ENCODE data around the gene OGDH.
A peak's percentile ranks its signal among the peaks of the same experiment; 100 is the strongest.
"Not testable (repeated sequence)": the region's sequence is repeated elsewhere in the genome, so short reads cannot be mapped to it uniquely, and the experiment has no call there.

OGDH gene

DNA sequence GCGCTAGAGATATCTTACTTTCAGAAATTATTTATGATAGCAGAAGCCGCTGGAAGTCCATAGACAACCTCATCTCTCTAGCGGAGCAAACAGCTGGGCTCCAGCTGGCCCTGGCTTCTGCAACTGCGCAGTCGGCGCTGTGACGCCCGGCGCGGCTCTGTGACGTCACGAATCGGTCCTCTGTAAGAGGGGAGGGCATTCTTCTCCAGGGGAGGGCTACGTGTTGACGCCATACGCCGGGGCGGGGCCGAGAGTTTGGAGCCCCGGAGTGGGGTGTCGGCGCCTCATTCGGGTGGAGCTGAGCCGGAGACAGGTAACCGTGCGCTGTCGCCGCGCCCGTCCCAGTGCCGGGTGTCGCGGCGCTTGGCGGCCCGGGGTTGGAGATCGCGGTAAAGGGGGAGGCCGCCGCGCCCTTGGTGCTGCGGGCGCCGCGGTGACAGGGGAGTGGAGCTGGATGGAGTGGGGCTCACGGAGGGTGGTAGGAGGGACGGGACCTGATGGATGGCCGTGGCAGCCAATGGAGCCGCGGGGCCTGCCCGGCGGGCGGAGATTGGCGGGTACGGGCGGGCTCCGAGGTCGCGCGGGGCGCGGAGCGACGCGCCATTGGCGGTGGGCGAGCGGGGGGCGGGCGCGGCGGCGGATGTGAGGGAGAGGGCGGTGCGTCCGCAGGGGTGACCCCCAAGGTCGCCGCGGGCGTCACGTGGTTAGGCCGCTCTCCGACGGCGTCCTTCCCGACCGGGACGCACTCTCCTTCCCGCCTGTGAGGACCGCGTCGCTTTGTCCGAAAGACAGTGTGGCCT lies at the start of gene OGDH:
Gene OGDH, plus strand, starts transcription at position 287 of the 800 bp plus-strand sequence. CDS start 17,717 bp downstream, outside the sequence.
- Histone ChIP-seq H3K4me3 (ENCODE audit: low read length) (peak within 1 kb of the TSS; percentile 87), H3K27ac (ENCODE audit: low read length) (peak within 1 kb of the TSS; percentile 94), H3K9ac (ENCODE audit: low read depth, low read length) (peak within 1 kb of the TSS; percentile 99), H3K9me3 (ENCODE audit: insufficient read depth, low read depth, low read length) (no peaks in the 10 kb centered on the region), H3K36me3 (ENCODE audit: insufficient read depth, low read depth, low read length) (no peaks in the 10 kb centered on the region), H3K4me1 (ENCODE audit: insufficient read depth, low read length) (no peaks in the 10 kb centered on the region; the same call in 1 of the 2 replicates), H3K27me3 (ENCODE audit: insufficient read depth, low read length) (no peaks in the 10 kb centered on the region)

DNA sequence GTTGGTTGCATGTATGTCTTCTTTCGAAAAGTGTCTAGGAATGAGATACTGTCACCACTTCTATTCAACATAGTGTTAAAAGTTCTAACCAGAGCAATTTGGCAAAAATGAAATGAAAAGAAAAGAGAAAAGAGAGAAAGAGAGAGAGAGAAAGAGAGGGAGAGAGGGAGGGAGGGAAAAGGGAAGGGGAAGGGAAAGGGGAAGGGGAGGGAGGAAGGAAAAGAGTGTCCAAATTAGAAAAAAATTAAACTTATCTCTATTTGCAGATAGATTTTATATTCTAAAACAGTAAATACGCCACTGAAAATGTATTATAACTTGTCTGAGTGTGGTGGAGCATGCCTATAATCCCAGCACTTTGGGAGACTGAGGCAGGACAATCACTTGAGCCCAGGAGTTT lies 48.9 kb upstream of the OGDH start:
- no peaks in the 10 kb centered on the region for H3K36me3 ChIP-seq (ENCODE audit: insufficient read depth, low read depth, low read length)
- H3K27ac ChIP-seq (ENCODE audit: low read length) = no peak overlapping the region
- H3K4me1 ChIP-seq (ENCODE audit: insufficient read depth, low read length) = no peaks in the 10 kb centered on the region
- no peaks in the 10 kb centered on the region for H3K27me3 ChIP-seq (ENCODE audit: insufficient read depth, low read length)
- no peaks in the 10 kb centered on the region for H3K9me3 ChIP-seq (ENCODE audit: insufficient read depth, low read depth, low read length)
- H3K9ac ChIP-seq (ENCODE audit: low read depth, low read length) = no peak overlapping the region
- H3K4me3 ChIP-seq (ENCODE audit: low read length) = no peak overlapping the region

DNA sequence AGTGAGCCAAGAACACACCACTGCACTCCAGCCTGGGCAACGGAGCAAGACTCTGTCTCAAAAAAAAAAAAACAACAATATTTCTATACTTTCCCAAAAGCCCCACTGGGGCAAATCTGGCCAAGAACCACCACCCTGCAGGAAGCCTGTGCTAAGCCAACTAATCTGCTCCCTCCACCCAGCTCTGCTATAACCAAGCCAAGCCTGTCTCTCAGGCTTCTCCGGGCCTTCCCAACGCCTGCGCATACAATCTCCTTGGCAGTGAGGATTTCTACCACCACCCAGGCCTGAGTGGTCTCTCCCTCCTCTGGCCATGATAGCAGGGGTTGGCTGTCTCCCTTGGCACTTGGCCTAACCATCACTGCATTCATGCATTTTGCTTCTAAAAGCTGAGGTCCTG lies 46.9 kb upstream of the OGDH start:
- Histone ChIP-seq H3K36me3 (ENCODE audit: insufficient read depth, low read depth, low read length) (peaks cover 7% of the 10 kb centered on the region), H3K9me3 (ENCODE audit: insufficient read depth, low read depth, low read length) (no peaks in the 10 kb centered on the region), H3K27ac (ENCODE audit: low read length) (no peak overlapping the region), H3K27me3 (ENCODE audit: insufficient read depth, low read length) (no peaks in the 10 kb centered on the region), H3K9ac (ENCODE audit: low read depth, low read length) (no peak overlapping the region), H3K4me3 (ENCODE audit: low read length) (no peak overlapping the region), H3K4me1 (ENCODE audit: insufficient read depth, low read length) (no peaks in the 10 kb centered on the region)

- Histone ChIP-seq H3K27ac (ENCODE audit: low read length) (no peak overlapping the region), H3K27me3 (ENCODE audit: insufficient read depth, low read length) (no peaks in the 10 kb centered on the region), H3K4me1 (ENCODE audit: insufficient read depth, low read length) (no peaks in the 10 kb centered on the region), H3K4me3 (ENCODE audit: low read length) (no peak overlapping the region), H3K36me3 (ENCODE audit: insufficient read depth, low read depth, low read length) (peaks cover 23% of the 10 kb centered on the region), H3K9ac (ENCODE audit: low read depth, low read length) (no peak overlapping the region), H3K9me3 (ENCODE audit: insufficient read depth, low read depth, low read length) (no peaks in the 10 kb centered on the region)
Observed at GRCh38 chr7:44561481-44561880, 44.9 kb upstream of the OGDH start.

DNA sequence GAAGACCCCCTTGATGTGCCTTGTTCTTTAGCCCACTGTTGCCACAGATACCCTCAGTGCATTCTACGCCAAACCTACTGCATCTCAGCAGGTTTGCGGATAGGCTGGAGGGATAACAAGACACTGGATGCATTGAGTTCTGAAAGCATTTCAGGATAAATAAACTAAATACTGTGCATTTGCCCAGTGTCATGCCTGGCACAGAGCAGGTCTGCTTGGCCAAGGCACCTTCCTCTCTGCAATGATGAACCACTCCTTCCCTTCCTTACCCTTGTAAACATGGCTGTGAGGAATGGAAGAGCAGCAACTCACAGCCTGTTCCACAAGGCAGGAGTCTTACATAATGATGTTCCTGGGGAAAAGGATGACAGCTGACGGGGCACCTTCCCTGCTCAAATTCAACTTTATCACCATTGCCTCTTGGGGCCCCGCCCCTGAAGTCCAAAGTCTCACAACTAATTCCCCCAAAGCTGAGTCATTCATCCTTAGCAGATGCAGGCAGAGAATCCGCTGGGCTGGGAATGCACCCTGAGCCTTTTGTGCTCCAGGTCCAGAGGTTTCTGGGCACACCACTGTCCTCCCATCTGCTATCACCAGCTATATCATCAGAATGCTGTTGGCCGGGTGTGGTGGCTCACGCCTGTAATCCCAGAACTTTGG lies 44.3 kb upstream of the OGDH start:
- Histone ChIP-seq H3K27ac (ENCODE audit: low read length) (no peak overlapping the region), H3K36me3 (ENCODE audit: insufficient read depth, low read depth, low read length) (peaks cover 29% of the 10 kb centered on the region), H3K9ac (ENCODE audit: low read depth, low read length) (no peak overlapping the region), H3K4me3 (ENCODE audit: low read length) (no peak overlapping the region), H3K27me3 (ENCODE audit: insufficient read depth, low read length) (no peaks in the 10 kb centered on the region), H3K4me1 (ENCODE audit: insufficient read depth, low read length) (no peaks in the 10 kb centered on the region), H3K9me3 (ENCODE audit: insufficient read depth, low read depth, low read length) (no peaks in the 10 kb centered on the region)

- not testable (repeated sequence) for H3K27ac ChIP-seq (ENCODE audit: low read length); H3K4me3 ChIP-seq (ENCODE audit: low read length)
Observed at GRCh38 chr7:44562622-44562962, 43.8 kb upstream of the OGDH start.

DNA sequence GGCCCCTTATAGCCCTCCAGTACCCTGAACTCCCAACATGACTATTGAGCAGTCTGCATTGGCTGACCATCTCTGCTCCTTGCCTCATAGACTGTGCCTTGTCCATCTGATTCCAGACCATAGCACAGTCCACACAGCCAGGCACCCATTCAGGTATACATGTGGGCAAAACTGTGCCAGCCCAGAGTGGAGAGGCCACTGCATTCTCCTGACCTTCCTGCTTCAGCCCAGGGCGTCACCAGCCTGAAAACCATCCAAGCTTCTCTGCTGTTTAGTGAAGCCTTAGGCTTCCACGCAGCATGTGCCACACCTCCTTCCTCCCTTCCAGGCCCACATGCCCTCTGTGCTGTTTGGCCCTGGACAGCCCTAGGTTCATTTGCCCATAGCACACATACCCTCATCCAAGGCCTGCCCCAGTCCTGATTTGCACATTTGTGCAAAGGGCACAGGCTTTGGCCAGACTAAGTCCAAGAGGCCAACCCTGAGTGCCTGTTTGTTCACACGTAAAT lies 43.2 kb upstream of the OGDH start:
- no peak overlapping the region for H3K27ac ChIP-seq (ENCODE audit: low read length)
- H3K27me3 ChIP-seq (ENCODE audit: insufficient read depth, low read length) = no peaks in the 10 kb centered on the region
- peaks cover 40% of the 10 kb centered on the region for H3K36me3 ChIP-seq (ENCODE audit: insufficient read depth, low read depth, low read length)
- no peak overlapping the region for H3K9ac ChIP-seq (ENCODE audit: low read depth, low read length)
- H3K9me3 ChIP-seq (ENCODE audit: insufficient read depth, low read depth, low read length) = no peaks in the 10 kb centered on the region
- H3K4me1 ChIP-seq (ENCODE audit: insufficient read depth, low read length) = no peaks in the 10 kb centered on the region
- no peak overlapping the region for H3K4me3 ChIP-seq (ENCODE audit: low read length)

More at GRCh38 chr7:44562622-44562962, 43.8 kb upstream of the OGDH start:
- peaks cover 34% of the 10 kb centered on the region for H3K36me3 ChIP-seq (ENCODE audit: insufficient read depth, low read depth, low read length)
- not testable (repeated sequence) for H3K4me1 ChIP-seq (ENCODE audit: insufficient read depth, low read length); H3K9me3 ChIP-seq (ENCODE audit: insufficient read depth, low read depth, low read length); H3K27me3 ChIP-seq (ENCODE audit: insufficient read depth, low read length); H3K9ac ChIP-seq (ENCODE audit: low read depth, low read length)

DNA sequence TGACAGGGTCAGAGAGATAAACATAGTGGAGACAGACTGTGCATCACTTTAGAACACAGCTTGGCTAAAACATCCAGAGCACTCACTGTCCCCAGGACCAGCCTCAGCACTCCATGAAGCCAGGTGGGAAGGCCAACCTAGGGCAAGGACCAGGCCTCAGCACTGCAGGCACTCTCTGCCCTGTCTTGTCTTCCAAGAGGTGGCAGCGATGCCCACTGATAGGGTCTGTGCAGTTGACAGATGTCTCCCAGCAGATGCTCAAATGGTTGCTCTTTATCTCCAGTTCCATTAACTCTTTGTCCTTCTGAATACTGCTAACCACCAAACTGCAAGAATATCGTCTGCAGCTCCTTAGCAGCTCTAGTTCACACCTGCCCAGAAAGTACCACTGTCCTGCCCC lies 41.8 kb upstream of the OGDH start:
- H3K4me1 ChIP-seq (ENCODE audit: insufficient read depth, low read length) = no peaks in the 10 kb centered on the region
- no peak overlapping the region for H3K27ac ChIP-seq (ENCODE audit: low read length)
- H3K4me3 ChIP-seq (ENCODE audit: low read length) = no peak overlapping the region
- H3K27me3 ChIP-seq (ENCODE audit: insufficient read depth, low read length) = no peaks in the 10 kb centered on the region
- H3K36me3 ChIP-seq (ENCODE audit: insufficient read depth, low read depth, low read length) = peaks cover 54% of the 10 kb centered on the region
- H3K9ac ChIP-seq (ENCODE audit: low read depth, low read length) = no peak overlapping the region
- H3K9me3 ChIP-seq (ENCODE audit: insufficient read depth, low read depth, low read length) = no peaks in the 10 kb centered on the region

- H3K9ac ChIP-seq (ENCODE audit: low read depth, low read length) = no peak overlapping the region
- H3K4me1 ChIP-seq (ENCODE audit: insufficient read depth, low read length) = no peaks in the 10 kb centered on the region
- H3K4me3 ChIP-seq (ENCODE audit: low read length) = no peak overlapping the region
Observed at GRCh38 chr7:44565097-44565794, 41.2 kb upstream of the OGDH start.

DNA sequence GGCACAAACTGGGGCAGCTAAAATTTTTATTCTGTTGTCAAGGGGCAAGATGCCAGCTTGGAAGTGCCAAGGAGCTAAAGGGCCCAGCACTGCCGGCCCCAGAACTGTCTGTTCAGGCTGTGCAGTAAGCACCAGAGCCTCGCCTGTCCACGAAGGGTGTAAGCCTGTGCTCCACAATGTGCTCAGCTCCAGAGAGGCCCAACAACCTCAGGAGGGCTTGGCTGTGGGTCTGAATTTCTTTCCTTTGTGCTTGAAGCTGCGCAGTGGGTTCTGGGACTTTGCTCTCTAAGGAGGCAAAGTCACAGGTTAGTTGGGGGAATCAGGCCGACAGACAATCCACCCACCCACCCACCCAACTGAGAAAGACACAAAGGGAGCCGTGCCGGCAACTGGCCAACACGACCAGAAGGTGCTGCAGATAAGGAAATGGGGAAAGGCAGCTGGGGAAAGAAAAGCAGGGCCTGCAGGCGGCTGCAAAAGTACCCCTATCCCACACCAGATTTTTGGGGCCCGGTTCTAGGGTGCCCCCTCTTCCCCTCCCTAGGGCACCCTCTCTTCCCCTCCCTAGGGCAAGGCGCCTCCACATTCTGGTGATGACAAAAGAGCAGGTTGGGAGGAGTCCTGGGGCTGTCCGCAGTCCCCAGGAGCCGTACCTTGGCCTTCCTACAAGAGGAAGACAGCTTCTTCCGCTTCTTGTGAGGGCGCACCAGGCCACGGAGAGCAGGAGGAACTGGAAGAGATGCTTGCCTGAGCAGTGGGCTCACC lies 40.5 kb upstream of the OGDH start:
- Histone ChIP-seq H3K9me3 (ENCODE audit: insufficient read depth, low read depth, low read length) (no peaks in the 10 kb centered on the region), H3K27ac (ENCODE audit: low read length) (no peak overlapping the region), H3K4me3 (ENCODE audit: low read length) (no peak overlapping the region), H3K4me1 (ENCODE audit: insufficient read depth, low read length) (no peaks in the 10 kb centered on the region), H3K27me3 (ENCODE audit: insufficient read depth, low read length) (no peaks in the 10 kb centered on the region), H3K9ac (ENCODE audit: low read depth, low read length) (no peak overlapping the region), H3K36me3 (ENCODE audit: insufficient read depth, low read depth, low read length) (peaks cover 68% of the 10 kb centered on the region)

More at GRCh38 chr7:44565097-44565794, 41.2 kb upstream of the OGDH start:
- Histone ChIP-seq H3K9me3 (ENCODE audit: insufficient read depth, low read depth, low read length) (no peaks in the 10 kb centered on the region), H3K27me3 (ENCODE audit: insufficient read depth, low read length) (no peaks in the 10 kb centered on the region), H3K27ac (ENCODE audit: low read length) (no peak overlapping the region), H3K36me3 (ENCODE audit: insufficient read depth, low read depth, low read length) (peaks cover 61% of the 10 kb centered on the region)

GRCh38 chr7:44566680-44567079 lies 39.7 kb upstream of the OGDH start:
- peaks cover 75% of the 10 kb centered on the region for H3K36me3 ChIP-seq (ENCODE audit: insufficient read depth, low read depth, low read length)
- no peaks in the 10 kb centered on the region for H3K27me3 ChIP-seq (ENCODE audit: insufficient read depth, low read length)
- no peaks in the 10 kb centered on the region for H3K9me3 ChIP-seq (ENCODE audit: insufficient read depth, low read depth, low read length)
- H3K4me3 ChIP-seq (ENCODE audit: low read length) = no peak overlapping the region
- H3K4me1 ChIP-seq (ENCODE audit: insufficient read depth, low read length) = no peaks in the 10 kb centered on the region
- H3K27ac ChIP-seq (ENCODE audit: low read length) = no peak overlapping the region
- no peak overlapping the region for H3K9ac ChIP-seq (ENCODE audit: low read depth, low read length)

Data from iPS-20b (cell line).